HEK293 (cell line): ENCODE results near the gene C14orf132.
A peak's percentile ranks its signal among the peaks of the same experiment; 100 is the strongest.

ENCODE experiments used
- ATF2 ChIP-seq: fragments of 450-650 bp; formaldehyde crosslinking; IDR thresholded peaks from 2 replicates; pipeline ENCODE4 v1.5.1; 2016; ENCODE audit warnings: missing biosample characterization, missing genetic modification characterization, low read depth
- CTCF ChIP-seq: fragments of 450-650 bp; formaldehyde crosslinking; IDR thresholded peaks from 2 replicates; pipeline ENCODE4 v1.5.1; 2016; ENCODE audit warnings: missing biosample characterization, missing genetic modification characterization
- PBX3 ChIP-seq: sonication (generic); formaldehyde crosslinking; IDR thresholded peaks from 2 replicates; pipeline ENCODE4 v1.8.1; 2022; ENCODE audit warnings: mild to moderate bottlenecking, moderate library complexity, missing genetic modification reagents
- ZFHX2 ChIP-seq: fragments of 450-650 bp; formaldehyde crosslinking; conservative IDR thresholded peaks from 2 replicates; pipeline ENCODE4 v1.5.1; 2016; ENCODE audit warnings: missing biosample characterization, missing genetic modification characterization
- ZNF184 ChIP-seq: fragments of 450-650 bp; IDR thresholded peaks from 2 replicates; pipeline ENCODE4 v1.5.1; 2018; ENCODE audit warnings: missing biosample characterization, mild to moderate bottlenecking, missing genetic modification characterization
- ZNF292 ChIP-seq: fragments of 450-650 bp; formaldehyde crosslinking; IDR thresholded peaks from 2 replicates; pipeline ENCODE4 v1.5.1; 2016; ENCODE audit warnings: low read depth, missing biosample characterization, missing genetic modification characterization, borderline replicate concordance
- TF ChIP-seq, protein P1 (sequence below): fragments of 450-650 bp; formaldehyde crosslinking; IDR thresholded peaks from 2 replicates; pipeline ENCODE4 v1.5.1; 2017; ENCODE audit warnings: missing biosample characterization, missing genetic modification characterization

DNA sequence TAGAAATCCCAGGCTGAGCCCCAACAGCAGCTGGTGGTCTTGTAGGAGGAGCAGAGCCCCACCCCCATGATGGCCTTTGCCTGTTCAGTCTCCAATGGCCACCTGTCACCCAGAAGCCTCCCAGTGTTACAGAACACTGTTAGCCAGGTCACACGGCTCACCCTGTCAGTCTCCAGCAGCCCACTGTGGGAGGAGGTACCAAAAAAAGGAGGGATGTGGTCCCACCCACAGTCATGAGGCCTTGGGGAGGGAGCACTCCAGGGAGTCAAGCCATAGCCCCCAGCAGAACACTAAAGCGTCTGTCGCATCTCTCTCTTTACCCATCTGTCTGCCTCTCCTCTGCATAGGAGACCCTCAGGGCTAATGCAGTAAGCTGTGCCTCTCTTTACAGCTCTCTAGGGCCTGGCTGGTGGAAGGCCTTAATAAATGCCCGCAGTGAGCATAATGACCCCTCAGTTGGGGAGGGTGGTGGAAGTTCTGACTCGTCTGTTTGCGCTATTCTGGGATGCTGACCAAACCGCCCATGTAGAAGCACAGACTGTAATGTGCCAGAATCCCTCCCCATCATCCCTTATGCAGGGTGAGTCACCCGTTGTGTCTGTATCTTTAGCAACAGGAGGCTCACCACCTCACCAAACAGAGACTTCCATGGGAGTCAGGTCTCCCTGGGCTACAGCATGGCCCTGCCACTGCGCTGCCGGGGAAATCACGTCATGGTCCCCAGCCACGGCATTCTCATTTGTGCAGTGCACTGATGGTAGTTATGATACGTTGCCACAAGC is 14.6 kb downstream of the C14orf132 start:
- TF ChIP-seq ZNF184 (tag by site-specific recombination) (no peak), ATF2 (tag by site-specific recombination) (no peak), ZNF292 (tag by site-specific recombination) (no peak), CTCF (tag by site-specific recombination) (no peak), ZFHX2 (tag by site-specific recombination) (peak; percentile 62), PBX3 (CRISPR knock-in tag) (no peak)
- TF ChIP-seq, protein P1, sequence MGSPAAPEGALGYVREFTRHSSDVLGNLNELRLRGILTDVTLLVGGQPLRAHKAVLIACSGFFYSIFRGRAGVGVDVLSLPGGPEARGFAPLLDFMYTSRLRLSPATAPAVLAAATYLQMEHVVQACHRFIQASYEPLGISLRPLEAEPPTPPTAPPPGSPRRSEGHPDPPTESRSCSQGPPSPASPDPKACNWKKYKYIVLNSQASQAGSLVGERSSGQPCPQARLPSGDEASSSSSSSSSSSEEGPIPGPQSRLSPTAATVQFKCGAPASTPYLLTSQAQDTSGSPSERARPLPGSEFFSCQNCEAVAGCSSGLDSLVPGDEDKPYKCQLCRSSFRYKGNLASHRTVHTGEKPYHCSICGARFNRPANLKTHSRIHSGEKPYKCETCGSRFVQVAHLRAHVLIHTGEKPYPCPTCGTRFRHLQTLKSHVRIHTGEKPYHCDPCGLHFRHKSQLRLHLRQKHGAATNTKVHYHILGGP (tag by site-specific recombination) = no peak
